NCI-H2171 (cell line): Measurements from ENCODE around the gene NBEA.
"Not testable (repeated sequence)": the region's sequence is repeated elsewhere in the genome, so short reads cannot be mapped to it uniquely, and the experiment has no call there.

Experiments
- DNase-seq: peaks from one replicate; lab custom pipeline; 2025; lab: John Stamatoyannopoulos, UW

Gene NBEA

DNA sequence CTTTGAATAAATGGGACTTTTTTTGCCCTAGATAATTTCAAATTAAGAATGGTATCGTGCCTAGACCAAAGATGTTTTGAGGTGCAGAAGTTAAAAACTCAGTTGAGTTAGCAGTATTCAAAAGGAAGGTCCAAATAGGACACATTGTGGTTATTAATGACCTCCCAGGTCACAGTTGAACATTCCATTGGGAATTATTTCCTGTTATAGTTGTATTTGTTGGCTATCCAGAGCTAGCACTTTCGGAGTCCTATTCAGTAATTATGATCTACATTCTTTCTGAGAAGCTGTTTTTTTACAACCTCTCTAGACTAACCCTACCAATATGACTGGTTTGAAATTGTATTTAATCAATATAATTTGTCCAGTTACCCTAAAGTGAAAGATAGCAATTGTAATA is 450.7 kb downstream of the NBEA start:
- DNase-seq = no peak

DNA sequence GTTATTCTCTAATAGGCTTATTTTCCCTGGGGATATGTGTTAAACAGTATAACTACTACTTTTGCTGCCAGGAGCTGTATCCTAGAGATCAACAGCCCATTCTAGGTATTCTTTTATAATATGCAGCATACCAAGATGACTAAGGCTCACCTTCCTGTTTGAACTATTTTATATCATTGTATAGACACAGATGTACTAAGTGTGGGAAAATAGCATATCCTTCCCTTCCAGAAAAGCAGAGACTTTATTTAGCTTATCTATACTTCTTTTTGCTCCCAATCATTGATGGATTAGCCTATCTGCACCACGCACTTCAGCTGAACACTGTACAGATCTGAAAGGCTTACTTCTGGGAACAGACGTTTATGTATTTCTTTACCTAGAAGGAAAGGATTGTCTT is 451.8 kb downstream of the NBEA start:
- DNase-seq = no peak

DNA sequence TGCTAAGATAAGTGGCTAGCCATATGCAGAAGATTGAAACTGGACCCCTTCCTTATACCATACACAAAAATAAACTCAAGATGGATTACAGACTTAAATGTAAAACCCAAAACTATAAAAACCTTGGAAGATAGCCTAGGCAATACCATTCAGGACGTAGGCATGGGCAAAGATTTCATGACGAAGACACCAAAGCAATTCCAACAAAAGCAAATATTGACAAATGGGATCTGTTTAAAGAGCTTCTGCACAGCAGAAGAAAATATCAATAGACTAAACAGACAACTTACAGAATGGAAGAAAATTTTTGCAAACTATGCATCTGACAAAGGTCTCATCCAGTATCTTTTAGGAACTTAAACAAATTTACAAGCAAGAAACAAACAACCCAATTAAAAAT is 466.2 kb downstream of the NBEA start:
- DNase-seq = not testable (repeated sequence)

DNA sequence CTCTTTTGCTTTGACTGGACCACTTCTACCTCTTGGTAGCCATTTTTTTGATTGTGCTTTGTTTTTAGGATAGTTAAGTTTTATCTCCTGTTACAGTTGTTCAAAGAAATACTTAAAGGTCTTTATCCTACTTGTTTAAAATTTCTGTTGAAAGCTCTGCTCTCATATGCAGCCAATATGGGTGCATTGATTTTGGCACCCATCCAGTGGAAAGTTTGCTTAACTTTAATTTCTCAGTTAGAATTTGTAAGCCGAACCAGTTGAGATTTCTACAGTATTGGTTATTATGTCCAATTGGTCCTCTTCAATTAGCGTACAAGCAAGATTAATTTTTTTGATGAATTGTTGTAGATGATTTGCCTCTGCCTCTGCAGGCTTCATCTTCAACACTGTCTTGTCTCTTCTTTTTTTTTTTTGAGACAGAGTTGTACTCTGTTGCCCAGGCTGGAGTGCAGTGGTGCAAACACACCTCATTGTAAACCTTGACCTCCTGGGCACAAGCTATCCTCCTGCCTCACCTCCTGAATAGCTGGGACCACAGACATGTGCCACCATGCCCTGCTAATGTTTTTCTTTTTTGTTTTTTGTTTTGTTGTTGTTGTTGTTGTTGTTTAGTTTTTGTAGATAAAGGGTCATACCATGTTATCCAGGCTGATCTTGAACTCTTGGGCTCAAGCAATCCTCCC is 469.1 kb downstream of the NBEA start:
- no peak for DNase-seq

DNA sequence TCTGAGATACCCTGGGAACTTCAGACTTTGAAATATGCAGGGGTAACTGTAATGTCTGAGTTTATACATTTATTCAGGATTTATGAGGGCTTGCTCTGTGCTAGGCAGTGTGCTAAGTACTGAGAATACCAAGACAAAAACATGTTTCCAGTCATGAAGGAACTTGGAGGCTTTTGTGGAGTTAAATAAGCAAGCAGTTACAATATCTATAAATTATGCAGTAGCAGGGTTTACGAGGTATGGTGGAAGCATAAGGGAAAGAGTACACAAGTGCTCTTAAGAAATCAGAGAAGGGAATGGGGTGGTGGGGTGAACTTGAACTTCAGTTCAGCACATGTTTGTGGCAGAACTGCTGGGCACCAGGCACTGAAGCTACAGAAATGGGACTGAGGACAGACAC is 506.4 kb downstream of the NBEA start:
- no peak for DNase-seq

DNA sequence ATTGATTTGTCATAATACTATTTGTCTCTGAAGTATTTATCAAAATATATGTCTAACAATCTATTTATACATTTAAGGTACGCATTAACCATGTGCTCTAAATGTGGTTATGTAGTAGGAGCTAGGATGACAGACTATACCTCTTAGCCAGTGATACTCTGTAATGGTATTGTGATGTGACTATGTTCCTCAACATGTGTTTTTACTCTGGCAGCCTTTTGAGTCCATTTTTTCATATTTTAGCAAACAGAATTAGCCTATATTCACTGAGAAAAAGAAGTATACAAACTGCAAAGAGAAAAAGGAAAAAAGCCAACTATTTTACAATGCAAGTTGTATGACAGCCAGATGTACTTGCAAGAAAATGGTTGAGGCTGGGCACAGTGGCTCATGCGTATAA is 507.8 kb downstream of the NBEA start:
- DNase-seq = no peak

DNA sequence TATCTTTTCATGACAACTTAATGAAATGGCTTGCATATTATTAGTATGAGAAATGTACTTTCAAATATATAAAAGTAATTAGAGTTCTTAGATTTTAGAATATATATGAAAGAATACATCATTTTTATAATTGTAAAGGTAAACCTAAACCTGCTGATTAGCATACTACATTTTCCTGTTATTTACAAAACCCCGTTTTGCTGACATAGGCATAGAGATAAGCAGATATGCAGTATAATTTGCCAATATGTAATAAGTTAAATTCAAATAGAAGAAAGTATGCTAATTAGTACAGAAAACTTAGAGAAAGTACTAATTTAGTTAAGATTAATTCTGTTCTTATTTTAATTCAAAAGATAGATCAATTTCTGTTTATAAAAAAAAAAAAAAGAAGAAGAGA is 513.0 kb downstream of the NBEA start:
- no peak for DNase-seq

DNA sequence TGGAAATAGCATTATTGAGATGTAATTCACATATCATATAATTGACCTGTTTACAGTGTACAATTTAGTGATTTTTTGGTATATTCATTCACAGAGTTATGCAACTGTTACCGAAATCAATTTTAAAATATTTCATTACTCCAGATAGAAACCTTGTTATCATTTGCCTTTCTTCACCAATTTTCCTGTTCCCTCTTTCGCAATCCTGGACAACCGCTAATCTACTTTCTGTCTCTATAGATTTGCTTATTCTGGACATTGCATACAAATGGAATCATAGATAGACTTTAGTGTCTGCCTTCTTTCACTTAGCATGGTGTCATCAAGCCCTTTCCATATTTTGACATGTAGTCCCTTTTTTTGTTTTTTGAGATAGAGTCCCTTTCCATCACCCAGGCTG is 515.2 kb downstream of the NBEA start:
- DNase-seq = no peak

DNA sequence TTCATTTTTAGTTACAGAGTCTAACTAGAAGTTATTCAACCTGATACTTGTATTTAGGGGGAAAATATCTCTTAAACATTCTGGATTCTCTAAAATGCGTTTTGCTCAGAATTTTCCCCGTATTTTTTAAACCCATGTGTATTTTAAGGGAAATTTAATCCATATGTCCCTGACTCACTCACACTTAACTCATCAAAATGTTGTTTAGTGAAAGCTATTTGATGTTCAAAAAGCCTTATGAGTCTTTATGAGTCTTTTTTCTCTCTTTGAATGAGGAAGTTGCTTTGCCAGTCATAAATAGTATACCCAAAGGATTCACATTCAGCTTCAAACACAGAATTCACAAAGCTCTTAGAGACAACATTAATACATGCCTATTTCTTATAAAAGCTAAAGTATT is 518.0 kb downstream of the NBEA start:
- no peak for DNase-seq

DNA sequence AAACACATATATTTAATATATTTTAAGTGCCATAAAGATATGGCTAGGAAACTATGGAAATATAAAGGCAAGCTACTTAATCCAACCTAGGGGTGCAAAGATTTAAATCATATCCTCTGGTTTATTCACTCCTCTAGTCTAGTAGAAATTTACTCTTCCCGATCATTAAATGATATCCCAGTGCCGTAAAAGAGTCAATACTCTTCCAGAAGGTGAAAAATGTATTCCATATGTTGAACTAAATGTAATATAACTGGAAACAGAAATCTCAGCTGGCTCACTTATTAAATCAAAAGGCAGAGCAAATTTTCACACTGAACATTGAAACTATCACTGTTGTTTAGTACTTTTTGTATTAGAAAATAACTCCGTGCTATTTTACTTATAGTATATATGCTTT is 523.3 kb downstream of the NBEA start:
- no peak for DNase-seq

DNA sequence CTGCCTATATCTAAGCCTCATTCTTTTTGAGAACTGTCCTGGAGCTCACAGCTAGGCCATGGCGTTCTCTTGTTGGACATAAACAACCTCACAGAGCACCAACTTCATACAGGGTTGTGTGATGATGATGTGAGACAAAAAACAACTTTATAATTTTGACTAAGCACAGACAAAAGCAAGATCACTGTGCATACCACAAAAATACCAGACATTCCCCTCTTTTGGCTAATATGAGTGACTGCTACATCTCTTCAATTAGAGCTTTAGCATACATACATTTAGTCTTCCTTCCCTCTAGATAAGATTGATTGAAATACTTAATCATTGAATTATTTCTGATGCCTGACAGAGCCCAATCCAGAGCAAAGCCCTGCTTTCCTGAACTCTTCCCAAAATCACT is 526.1 kb downstream of the NBEA start:
- no peak for DNase-seq

DNA sequence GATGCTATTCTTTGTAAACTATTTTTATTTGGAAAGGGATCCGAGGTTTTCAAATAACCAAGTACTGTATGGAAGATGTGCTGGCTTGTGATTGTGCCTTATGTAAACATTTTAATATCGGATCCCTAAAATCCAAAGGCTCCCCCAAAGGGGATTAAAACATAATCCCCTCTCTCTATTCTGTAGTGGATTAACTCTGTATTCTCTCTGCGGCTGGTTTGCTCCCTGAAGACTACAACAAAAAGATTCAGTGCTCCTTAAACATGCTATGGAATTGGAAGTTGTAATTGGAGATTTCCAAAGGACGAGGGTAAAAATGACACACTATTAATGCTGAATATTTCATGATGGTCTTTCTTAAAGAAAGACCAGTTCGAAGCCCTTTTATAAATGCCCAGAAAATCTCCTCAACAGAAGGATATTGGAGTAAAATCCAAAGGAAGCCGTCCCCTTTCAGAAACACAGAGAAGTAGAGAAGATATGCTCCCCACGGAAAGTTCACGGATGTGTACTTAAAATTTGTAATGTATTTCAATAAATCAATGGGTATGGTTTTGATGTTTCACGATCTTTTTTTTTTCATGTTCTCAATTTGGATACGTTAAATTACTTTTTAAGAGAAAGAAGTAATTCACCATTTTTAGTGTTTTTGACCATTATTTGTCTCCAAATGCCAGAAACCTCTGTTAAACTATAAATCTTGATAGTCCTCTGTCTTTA is 527.9 kb downstream of the NBEA start:
- DNase-seq = no peak

DNA sequence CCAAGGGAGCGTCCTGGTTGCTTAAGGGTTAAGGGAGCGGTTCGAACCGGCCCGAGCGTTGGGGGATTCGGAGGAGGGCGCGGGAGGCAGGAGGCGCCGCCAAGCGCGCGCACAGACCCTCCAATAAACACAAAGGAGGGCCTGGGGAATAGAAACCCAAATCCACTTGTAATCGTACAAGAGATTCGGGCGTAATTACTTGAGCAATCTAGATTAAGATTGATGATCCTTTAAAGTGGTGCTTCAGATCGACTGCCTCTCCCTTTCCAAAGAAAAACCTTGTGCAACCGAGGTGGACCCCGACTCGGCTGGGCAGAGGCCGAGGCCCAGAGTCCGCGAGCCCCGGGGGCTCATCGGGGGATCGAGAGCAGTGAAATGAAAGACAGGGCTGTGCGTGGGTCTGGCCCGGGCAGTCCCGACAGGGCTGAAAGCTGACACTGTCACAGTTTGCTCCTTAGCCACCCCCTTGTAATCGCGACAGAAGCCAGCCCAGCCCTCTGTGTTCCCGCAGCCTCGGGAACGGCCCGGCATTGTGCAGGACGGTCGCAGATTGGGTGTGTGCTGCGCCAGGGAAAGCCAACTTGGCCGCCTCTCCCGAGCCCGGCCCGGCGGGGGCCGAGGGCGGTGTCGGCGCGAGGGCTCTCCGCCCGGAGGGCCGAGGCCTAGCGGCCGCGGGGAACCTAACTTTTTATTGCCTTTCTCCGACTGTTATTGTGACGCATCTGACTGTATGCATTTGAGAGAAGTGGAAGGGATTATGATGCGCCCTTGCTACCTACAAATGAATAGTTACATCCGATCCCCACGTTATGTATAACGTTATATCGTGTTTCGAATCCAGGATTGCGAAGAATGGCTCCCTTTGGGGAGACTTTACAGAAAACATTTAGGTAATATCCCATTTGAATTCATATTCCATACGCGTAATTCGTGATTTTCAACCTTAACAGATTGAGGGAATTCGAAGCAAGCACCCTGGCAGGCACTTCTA is 528.9 kb downstream of the NBEA start:
- DNase-seq = no peak

DNA sequence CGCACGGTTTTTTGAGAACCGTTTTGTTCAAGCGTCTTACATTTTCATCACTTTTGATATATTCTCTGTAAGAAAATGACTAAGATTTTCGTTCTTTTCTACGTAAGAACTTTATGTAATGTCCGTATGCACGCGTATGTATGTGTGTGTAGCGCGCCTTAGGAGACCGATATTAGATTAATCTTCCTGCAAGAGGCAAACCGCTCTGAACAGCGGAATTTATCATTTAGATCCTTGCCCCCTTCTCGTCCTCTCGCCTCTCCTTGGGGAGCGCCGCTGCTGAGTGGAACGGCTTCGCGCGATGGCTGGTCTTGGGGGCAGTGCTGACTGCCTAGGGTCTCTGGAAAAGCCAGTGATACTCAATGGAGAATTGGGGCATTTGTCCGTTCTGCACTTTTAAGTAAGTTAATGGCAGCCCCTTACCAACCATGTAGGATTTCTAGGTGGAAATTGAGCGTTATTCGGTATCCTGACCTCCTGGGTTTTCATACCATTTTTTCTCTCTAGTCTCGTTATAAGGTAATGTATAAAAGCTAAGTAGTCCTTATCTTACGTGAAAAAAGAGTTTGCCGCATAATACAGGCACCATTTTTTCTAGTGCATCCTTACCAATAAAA is 529.7 kb downstream of the NBEA start:
- DNase-seq = no peak

DNA sequence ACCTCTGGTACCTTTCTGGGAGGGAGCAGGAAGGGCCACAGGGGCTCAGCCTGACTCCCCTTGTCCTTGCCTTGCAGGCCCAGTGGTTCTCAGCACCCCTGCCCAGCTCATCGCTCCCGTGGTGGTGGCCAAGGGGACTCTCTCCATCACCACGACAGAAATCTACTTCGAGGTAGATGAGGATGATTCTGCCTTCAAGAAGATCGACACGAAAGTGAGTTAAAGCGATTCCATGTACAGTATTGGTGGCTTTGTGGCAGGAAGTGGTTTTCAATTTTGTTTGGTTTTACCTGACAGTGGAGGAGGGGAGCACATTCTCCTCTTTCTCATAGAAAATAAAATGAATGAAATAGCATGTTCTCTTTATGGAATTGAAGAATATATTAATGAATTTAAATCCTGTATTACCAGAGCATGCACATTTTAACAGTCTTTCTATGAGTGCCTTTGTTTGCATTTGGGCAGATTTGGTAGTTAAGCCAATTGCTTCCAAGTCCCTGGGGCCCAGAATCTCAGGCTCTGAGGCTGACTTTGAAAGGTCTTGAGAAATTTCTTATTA is 530.3 kb downstream of the NBEA start:
- no peak for DNase-seq

DNA sequence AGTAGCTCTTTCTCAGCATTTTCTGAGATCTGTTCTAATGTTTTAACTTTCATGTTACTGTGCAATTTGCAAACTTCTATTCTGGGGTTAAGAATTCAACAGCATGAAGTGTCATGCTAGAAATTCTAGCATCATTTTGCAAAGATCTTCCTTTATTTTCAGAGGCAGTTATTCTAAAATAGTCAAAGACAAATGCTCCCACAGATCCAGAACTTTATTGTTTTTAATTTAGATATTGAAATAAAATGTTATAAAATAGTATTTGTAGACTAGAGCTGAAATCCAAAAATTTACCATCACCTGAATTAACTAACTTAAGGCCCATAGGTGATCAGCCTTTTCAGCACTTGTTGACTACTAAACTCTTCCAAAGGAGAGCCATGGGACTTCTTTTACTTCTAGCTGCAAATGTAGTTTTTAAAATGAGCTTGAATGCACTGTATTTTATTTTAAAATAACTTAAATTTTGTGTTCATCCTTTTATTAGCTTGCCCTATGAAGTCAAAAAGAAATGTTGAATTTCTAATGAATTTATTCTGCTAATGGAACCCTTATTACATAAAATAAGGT is 531.2 kb downstream of the NBEA start:
- no peak for DNase-seq

DNA sequence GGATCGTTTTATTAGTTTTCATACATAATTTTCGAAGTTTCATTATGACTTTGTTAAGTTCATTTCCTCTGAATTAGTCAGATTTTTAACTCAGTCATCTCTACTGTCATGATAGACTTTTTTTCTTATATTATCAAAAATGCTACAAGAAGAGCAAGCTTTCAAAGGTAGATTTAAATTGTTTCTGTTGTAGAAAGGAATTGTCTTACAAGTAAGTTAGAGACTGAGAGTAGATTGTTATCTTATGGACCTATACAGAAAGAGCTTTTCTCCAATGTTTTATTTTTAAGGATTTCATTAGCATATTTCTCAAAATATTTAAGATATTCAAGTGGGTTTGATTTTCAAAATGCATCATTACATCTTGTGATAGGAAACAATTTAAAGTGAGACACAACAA is 531.7 kb downstream of the NBEA start:
- no peak for DNase-seq

DNA sequence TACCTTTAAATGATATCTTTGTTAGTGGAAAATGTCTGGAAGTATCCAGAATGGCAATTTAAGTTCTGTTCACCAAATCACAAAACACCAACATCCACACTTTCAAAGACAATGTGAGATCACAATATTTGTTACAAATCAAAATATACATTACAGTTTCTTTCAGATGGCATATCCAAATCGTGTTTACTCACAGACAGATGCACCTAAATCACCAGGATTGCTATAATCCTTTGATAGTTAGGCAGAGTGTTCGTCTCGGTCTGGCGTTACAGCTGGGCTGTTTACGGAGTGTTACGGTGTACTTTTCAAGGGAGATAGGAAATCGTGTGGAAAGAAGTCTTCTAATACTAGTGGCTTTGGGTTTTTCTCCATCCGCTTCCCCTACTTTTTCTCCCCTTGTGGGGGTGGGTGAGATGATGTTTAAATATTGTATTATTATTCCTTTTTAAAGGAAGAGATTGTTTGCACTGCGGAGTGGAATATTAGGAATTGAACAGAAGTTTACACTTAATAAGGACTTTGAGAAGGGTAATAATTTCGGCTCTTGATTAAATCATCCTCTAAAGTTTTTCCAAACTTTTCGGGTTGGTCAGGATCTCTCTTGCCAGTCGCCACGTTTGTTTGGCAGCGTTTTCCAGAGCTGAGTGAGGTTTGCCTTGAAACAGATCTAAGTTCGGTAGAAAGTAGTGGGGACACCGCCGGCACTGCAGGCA is 532.6 kb downstream of the NBEA start:
- no peak for DNase-seq

DNA sequence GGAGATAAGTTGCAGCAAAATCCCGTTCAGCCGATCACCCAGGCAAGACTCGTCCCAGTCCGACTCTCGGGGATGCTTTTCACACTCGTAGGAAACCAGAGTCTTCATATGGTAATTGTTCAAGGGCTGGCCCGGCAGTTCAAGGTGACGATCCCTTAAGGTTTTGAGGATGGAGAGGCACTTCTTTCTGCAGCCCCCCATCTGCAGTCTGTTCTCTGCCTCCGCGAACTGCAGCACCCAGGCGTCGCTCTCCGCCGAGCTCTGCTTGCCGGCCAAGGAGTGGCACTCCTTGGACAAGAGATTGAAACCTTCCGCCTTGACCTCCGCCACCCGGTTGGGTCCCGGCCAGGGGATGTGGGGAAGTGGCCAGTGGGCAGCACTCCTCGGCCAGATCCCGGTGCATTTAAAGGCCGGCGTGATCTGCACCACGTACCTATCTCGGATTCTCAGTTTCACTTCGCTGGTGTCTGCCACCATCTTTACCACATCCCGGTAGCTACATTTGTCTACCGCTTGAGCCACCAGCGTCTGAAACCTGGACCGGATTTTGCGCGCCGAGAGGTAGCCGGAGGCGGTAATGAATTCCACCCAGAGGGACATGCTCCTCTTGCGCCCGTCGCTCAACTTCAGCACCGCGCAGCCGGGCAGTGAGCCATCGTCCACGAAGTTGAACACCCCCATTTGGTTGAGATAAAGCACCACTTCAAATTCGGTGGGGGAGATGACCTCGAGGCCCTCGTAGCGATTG is 533.3 kb downstream of the NBEA start:
- no peak for DNase-seq
